ENCODE data around the gene NTN3.
"Not testable (repeated sequence)": the region's sequence is repeated elsewhere in the genome, so short reads cannot be mapped to it uniquely, and the experiment has no call there.

Gene NTN3

DNA sequence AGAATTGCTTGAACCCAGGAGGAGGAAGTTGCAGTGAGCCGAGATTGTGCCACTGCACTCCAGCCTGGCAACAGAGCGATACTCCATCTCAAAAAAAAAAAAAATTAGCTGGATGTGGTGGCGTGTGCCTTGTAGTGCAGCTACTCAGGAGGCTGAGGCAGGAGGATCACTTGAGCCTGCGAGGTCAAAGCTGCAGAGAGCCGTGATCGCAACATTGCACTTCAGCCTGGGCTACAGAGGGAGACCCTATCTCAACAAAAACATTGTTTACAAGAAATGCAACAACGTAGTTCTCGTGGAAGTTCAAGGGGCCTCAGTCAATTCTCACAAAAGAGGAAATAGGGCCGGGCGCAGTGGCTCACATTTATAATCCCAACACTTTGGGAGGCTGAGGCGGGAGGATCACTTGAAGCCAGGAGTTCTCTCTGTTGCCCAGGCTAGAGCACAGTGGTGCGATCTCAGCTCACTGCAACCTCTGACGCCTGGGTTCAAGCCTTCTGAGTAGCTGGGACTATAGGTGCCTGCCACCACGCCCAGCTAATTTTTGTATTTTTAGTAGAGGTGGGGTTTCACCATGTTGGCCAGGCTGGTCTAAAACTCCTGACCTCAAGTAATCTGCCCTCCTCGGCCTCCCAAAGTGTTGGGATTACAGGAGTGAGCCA is 29.8 kb upstream of the NTN3 start:
- not testable (repeated sequence) for FAIRE-seq

DNA sequence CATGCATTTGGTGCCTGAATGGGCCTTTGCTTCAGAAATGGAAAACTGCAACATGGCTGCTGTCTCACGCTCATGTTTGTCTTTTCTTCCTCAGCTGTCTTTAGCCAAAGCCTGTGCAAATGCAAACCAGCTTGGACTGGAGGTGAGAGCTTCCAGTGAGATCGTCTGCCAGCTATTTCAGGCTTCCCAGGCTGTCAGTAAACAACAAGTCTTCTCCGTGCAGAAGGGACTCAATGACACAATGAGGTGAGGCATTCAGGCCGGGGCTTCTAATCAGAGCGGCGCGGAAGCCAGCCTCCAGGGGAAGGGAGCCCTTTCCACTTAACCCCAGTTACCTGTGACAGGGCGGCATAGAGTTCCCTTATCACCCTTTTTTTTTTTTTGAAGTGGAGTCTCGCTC is 27.5 kb upstream of the NTN3 start:
- no peak for FAIRE-seq

DNA sequence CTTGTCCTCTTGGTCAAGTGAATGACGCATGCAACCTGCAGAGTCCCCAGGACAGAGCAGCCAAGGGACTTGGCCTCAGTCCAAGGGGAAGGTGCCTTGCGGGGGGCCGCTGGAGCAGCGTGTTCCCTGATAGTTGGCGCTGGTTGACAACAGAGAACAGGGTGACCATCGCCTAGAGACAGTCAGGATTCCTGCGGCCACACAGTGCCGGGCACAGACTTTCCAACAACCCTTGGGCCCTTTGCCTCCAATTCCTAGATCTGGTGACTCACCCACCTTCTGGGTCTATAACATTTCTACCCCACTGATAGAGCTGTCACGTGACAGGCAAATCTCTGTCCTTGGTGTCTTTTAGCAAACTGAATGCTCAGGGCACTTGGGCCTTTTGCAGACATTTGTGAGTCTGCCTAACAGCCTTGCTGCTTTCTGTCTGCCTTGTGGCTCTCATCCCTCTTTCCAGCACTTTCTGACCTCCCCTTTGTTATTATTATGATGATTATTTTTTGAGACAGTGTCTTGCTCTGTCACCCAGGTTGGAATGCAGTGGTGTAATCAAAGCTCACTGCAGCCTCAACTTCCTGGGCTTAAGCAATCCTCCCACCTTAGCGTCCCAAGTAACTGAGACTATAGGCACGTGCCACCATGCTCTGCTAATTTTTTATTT is 23.0 kb upstream of the NTN3 start:
- FAIRE-seq, result no peak

DNA sequence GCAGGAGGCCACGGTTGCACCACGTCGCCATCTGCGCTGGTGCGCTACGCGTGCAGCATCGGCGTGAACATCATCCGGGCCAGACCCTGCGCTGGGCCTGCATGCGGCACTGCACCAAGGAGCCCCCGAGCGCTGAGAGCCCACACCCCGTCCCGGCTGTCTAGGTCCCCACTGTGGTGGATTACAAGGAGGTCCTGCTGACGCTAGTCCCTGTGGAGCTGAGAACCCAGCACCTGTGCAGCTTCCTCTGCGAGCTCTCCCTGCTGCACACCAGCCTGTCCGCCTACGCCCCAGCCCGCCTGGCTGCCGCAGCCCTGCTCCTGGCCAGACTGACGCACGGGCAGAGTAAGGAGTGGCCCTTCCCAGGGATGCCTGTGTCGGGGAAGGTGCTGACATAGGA is 22.0 kb upstream of the NTN3 start:
- FAIRE-seq, result no peak

DNA sequence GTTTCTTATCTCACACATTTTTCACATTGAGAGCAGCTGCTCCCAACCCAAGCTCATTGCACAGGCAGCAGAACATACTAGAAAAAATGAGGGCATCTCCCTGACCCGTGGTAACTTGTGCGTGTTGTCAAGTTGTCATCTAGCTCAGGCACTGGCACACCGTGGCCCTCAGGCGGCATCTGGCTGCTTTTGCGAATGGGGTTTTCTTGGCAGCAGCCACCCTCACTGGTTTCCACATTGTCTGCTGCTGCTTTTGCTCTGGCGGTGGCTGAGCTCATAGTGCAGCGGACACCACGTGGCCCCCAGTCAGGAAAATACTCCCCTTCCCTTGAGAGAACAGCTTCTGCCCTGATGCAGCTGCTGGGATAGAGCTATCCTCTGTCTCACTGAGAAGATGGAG is 20.6 kb upstream of the NTN3 start:
- no peak for FAIRE-seq

DNA sequence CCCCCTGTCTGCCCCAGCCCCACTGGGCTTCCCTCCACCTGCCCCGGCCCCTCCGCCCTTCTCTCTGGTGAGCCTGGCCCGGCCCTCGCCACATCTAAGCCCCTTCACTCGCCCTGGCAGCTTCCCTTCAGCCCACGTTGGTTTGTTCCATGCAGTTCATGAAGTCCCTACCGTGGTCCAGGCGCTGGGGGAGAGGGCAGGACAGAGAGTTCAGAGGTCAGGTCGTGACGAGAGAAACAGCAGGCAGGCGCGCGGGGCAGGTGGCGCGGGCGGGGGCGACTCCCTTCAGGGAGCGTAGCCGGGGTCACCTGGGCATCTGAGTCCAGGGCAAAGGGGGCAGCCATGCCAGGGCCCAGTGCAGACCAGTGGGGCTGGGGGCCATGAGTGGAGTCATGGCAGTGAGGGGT is 20.1 kb upstream of the NTN3 start:
- no peak for FAIRE-seq

DNA sequence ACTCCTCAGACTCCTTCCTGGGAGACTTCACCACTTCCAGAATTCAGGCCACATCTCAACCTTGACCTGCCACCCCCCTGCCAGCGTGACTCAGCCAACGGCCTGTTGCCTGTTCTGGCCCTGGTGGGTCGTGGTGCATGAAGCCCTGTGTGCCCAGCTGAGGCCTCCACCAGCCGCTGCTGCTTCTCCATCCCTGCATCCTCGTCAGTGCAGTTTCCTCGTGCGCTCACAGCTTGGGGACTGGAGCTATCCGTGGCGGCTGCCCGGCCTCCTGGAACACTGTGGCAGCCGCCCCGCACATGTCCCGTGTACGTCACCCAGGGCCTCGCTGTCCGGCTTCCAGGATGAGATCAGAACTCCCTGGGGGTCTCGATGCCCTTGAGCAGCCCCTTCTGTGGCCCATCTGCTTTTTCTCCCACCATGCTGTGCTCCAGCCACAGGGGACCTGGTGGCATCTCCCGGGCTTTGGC is 19.2 kb upstream of the NTN3 start:
- no peak for FAIRE-seq

DNA sequence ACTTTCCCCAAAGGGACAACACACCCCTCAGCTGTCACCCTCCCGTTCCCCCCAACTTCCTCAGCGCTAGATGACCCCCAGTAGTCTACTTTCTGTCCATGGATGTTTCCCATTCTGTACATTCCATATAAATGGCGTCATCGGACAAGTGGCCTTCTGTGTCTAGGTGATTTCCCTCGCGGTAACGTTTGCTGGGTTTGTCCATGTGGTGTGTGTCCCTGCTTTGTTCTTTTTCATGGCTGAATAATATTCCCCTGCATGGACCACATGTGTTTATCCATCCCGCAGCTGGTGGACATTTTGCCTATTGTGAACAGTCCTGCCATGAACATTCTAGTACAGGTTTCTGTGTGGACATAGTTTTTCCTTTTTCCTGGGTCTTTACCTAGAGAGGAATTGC is 18.4 kb upstream of the NTN3 start:
- no peak for FAIRE-seq

DNA sequence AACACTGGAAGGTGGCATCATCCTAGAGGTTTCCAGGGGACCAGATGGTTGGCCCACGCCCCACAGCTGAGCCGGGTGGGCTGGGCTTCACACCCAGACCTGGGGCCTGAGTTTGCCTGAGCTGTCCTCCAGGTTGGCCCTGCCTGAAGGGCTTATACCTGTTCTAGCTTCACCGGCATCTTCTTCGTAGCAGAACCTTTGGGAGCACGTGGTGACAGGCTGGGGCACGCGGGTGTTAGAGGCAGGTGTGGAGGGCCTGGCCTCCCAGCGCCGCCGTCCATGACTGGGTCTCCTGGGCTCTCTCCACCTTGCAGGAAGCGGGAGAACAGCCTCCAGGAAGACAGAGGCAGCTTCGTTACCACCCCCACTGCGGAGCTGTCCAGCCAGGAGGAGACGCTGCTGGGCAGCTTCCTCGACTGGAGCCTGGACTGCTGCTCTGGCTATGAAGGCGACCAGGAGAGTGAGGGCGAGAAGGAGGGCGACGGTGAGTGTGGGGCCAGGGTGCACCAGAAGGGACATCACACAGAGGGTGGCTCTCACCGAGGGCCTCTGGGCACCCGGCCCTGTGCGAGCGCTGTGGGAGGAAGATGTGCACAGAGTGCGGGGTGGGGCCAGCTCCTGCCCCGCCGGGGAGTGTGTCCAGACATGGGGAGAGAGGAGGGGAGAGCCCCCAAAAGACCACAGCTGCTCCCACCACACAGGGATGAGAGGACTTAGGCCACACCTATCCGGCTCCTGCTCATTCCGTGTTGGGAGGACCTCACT is 15.8 kb upstream of the NTN3 start:
- no peak for FAIRE-seq

DNA sequence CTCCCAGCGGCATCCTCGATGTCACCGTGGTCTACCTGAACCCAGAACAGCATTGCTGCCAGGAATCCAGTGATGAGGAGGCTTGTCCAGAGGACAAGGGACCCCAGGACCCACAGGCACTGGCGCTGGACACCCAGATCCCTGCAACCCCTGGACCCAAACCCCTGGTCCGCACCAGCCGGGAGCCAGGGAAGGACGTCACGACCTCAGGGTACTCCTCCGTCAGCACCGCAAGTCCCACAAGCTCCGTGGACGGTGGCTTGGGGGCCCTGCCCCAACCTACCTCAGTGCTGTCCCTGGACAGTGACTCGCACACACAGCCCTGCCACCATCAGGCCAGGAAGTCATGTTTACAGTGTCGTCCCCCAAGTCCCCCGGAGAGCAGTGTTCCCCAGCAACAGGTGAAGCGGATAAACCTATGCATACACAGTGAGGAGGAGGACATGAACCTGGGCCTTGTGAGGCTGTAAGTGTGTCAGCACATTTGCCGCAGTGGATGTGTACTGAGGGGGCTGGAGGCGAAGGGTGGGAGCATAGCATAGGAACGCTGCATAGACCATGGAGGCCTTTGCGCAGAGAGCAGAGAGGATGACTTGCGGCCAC is 14.4 kb upstream of the NTN3 start:
- FAIRE-seq, result no peak

DNA sequence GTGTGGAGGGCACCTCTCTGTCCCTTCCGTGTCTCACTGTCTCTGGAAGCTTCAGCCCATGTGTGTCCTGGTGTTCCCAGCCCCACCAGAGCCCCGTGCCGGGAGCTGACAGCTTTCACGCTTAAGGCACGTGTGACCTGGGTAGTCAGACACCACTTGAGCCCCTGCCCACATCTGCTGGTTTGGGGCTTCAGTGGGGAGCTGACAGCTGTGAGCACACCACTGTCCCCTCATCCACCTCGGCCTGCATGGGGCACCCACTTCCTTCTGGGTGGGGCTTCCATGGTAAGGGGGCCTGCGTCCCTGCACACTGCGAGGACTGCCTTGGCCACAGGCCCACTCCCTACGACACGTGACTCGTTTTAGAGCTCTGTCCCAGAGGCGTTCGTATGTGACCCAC is 13.8 kb upstream of the NTN3 start:
- FAIRE-seq, result no peak

DNA sequence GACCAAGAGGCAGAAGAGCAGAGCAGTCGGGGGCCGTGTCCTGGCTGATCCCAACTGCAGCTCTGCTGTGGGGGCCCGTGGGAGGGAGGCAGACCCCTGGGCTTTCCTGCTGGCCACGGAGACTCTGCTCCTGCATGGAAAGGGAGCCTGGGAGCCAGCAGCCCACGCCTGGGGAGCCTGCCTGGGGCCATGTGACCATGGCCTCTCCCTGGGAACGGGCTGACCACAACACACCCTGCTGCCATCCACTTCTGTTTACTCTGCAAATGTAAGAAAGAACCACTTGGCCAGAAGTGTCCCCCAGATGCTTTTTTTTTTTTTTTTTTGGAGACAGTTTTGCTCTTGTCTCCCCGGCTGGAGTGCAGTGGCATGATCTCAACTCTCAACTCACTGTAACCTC is 13.2 kb upstream of the NTN3 start:
- no peak for FAIRE-seq

DNA sequence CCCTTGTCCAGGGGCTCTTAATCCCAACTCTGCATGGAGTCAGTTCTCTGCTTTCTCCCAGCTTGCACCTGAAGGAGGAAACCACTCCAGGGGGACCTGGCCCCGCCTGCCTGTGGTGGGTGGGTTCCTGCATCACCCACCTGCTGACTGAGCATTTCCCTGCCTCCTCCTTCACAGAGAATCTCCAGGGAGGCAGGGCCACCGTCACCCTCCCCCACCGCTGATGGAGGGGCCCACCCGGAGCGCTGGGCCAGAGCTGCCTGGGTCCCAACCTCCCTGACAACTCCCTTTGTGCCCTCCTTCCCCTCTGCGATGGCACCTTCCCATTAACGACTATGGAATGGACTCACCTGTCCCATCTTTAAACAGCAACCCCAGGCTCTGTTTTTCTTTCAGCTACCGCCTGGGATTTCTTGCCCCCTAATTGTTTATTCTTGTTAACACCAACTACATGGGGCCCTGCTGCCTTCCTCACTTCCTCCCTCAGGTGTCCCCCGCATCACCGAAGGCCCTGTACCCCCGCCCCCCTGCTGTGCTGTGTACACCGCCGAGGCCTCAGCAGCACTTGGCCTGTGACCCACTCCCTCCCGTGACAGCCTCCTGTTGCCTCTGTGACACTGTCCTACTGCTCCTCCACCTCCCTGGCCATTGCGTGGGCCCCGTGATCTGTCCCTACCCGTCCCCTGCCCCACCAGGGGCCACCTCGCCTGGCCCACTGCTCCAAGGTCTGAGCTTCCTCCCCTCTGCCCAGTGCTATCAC is 12.0 kb upstream of the NTN3 start:
- no peak for FAIRE-seq

DNA sequence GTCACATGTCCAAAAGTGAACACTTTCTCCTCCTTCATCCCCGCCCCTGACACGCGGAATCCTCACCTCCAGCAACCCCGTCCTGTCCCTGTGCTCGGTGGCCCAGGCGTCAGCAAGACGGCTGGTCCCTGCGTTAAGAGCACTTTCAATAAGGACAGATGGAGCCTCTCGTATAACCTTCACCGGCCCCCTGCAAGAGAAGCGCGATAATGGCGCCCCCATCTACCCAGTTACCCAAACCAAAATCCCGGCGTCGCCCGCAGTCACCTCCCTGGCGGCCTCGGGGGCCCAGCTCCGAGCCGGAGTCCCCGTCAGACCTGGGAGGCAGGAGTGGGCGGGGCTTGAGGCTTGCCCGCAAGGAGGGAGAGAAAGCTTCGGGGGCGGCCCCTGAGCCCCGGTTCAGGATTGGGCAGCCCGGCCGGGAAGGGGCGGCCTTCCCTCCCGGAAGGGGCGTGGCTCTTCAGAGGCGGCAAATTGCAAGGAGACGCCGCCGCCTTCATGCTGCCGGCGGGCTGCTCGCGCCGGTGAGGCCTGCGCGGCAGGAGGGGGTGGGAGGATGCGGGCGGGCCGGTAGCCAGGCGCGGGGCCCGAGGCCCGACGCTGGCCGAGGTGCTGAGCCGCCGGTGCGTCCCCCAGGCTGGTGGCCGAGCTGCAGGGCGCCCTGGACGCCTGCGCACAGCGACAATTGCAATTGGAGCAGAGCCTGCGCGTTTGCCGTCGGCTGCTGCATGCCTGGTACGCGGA is 11.3 kb upstream of the NTN3 start, which contains the start of gene TEDC2:
TSS of gene TEDC2 (plus strand) at position 463 of the 744 bp plus-strand sequence. CDS start at position 499, 36 bp downstream.
- no peak for FAIRE-seq

DNA sequence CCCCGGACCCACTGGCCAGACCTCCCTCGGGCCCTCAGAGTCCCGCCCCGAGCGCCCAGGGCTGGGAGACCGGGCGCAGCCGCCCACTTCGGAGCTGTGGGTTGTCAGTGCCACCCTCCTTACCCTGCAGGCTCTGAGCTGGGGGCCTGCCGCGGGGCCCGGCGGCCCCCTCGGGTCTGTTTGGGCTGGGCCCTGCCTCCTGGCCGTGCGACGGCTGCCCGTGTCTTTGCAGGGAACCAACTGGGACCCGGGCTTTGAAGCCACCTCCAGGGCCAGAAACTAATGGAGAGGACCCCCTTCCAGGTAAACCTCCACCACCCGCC is 10.7 kb upstream of the NTN3 start:
- no peak for FAIRE-seq

DNA sequence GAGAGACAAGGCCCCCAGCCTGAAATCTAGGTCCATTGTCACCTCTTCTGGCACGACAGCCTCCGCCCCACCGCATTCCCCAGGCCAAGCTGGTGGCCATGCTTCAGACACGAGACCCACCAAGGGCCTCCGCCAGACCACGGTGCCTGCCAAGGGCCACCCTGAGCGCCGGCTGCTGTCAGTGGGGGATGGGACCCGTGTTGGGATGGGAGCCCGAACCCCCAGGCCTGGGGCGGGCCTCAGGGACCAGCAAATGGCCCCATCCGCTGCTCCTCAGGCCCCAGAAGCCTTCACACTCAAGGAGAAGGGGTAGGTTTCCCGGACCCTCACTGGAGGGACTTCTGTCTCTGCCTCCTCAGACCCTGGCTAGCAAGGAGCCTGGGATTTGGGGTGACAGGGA is 10.2 kb upstream of the NTN3 start:
- no peak for FAIRE-seq

DNA sequence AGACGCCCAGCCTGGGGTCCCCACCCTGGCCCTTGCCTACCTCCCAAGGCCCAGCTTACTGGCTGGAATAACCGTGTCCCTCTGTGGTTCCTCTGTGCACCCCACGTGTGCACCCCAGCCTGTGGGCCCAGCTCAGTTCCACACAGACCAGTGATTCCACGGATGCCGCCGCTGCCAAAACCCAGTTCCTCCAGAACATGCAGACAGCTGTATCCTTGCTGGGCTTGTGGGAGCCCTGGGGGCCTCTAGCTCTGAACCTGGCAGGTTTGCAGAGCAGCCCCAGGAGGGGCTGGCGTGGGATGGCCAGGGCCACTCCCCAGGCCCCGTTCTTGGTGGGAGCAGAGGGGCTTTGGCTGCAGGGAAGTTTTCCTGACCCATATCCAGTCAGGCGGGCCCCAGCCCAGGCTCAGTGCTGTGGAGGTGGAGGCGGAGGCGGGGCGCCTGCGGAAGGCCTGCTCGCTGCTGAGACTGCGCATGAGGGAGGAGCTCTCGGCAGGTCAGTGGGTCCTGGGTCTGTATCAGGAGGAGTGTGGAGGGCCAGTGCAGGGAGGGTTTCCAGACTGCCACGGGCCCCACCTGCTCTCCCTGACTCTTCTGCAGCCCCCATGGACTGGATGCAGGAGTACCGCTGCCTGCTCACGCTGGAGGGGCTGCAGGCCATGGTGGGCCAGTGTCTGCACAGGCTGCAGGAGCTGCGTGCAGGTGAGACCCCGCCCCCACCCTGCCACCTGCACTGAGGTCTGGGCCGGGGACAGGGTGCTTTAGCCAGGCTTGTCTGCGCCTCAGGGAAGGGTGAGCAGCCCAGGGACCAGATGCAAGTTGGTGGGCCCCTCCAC is 8.8 kb upstream of the NTN3 start:
- FAIRE-seq, result no peak

DNA sequence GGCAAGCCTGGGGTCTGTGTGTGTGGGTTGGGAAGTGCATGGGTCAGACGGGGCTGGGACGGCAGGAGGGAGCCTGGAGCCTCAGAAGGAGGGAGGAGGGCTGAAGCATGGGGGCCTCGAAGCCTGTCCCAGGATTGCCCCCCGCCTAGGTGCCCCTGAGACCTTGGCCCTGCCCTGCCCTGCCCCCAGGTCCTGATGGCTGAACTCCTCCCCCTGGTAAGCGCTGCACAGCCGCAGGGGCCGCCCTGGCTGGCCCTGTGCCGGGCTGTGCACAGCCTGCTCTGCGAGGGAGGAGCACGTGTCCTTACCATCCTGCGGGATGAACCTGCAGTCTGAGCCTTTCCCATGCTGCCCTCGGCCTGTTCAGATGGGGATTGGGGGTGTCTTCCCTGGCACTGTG is 6.8 kb upstream of the NTN3 start:
- FAIRE-seq, result no peak

DNA sequence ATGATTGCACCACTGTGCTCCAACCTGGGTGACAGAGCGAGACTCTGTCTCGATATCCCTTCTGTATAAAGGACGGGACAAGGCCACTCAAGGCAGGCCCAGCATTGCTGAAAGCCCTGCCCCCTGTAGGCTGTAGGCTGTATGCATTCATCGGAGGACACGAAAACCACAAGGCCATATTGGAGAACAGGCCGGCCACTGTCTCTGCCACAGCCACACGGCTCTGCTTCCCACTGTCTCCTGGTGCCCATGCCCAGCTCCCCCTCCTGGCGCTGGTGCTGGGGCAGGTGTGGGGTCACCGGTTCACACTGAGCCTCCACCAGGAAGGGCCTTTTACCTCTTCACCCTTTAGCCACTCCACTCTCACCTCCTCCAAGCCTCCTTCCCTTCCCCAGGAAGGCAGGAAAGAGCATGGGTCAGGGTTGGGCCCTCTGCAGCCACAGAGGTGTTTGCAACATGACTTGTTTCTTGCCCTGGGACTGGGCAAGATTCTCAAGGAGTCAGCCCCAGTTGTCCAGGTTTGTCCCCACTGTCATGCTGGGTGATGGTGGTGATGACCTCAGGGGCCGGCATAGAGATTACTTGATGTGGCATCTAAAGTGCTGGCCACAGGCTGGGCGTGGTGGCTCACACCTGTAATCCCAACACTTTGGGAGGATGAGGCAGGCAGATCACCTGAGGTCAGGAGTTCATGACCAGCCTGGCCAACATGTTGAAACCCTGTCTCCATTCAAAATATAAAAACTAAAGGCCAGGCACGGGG is 5.3 kb upstream of the NTN3 start:
- FAIRE-seq, result no peak

Measured in colon (tissue), 2 donors.